ENCODE data around the gene GRAMD1B. TPM values are rescaled to one million over a fixed set of nuclear protein-coding genes. Genes with fewer than 3 reads are reported as not detected.

The GRAMD1B gene
- total RNA-seq, 4 donors from 2014 or later, result 1.8 to 4.0 (median 3.0) TPM

DNA sequence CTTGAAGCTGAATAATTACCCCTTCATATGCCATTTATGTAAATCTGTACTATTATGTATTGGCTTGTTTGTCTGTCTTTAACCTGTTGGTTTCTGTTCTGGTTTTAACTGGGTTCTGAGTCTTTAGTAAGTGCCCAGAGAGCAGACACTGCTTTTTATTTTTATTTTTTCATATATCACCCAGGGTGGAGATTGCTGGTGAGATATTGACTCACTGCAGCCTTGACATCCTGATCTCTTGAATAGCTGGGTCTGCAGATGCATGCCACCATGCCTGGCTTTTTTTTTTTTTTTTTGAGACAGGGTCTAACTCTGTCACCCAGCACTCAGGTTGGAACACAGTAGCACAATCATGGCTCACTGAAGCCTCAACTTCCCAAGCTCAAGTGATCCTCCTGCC, 19.4 kb downstream of the GRAMD1B start:
- no peak for ATAC-seq

DNA sequence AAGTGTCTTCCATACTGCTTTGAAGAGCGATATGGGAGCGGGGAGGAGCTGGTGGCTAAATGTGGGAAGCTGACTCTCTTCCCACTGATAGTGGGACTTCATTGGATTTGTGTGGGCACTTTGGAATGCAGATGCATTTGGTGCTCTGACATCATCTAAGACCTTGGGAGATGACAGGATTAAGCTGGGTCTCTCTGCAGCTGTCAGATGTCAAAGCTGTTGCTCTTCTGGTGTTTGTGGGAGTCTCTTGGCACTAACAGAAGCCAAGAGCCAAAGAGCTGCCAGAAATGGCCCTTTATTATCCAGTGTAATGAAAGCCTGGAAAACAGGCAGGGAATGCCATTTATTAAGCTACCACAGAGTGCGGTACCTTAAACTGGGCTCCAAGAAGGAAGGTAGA, 20.6 kb downstream of the GRAMD1B start:
- no peak overlapping the region for H3K4me3 ChIP-seq
- no peak for ATAC-seq
- H3K9me3 ChIP-seq, result no peaks in the 10 kb centered on the region
- H3K27me3 ChIP-seq, result no peaks in the 10 kb centered on the region
- H3K36me3 ChIP-seq, result no peaks in the 10 kb centered on the region
- no peak overlapping the region for H3K27ac ChIP-seq
- no peaks in the 10 kb centered on the region for H3K4me1 ChIP-seq
- TF ChIP-seq, protein P1, sequence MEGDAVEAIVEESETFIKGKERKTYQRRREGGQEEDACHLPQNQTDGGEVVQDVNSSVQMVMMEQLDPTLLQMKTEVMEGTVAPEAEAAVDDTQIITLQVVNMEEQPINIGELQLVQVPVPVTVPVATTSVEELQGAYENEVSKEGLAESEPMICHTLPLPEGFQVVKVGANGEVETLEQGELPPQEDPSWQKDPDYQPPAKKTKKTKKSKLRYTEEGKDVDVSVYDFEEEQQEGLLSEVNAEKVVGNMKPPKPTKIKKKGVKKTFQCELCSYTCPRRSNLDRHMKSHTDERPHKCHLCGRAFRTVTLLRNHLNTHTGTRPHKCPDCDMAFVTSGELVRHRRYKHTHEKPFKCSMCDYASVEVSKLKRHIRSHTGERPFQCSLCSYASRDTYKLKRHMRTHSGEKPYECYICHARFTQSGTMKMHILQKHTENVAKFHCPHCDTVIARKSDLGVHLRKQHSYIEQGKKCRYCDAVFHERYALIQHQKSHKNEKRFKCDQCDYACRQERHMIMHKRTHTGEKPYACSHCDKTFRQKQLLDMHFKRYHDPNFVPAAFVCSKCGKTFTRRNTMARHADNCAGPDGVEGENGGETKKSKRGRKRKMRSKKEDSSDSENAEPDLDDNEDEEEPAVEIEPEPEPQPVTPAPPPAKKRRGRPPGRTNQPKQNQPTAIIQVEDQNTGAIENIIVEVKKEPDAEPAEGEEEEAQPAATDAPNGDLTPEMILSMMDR (IDR thresholded peaks at IDR 0.05), result no peak
- TF ChIP-seq POLR2A (IDR thresholded peaks at IDR 0.05), result no peak
- no peak for TF ChIP-seq EP300 (IDR thresholded peaks at IDR 0.05)
- TF ChIP-seq POLR2AphosphoS5 (IDR thresholded peaks at IDR 0.05), result no peak
- 80 to 81% methylated on average over 3 of the region's 3 CpGs for WGBS, 2 donors (ENCODE audit: low coverage in 1 of 2)

More for the DNA sequence above, 19.4 kb downstream of the GRAMD1B start:
- H3K4me1 ChIP-seq, result no peaks in the 10 kb centered on the region
- TF ChIP-seq EP300 (IDR thresholded peaks at IDR 0.05) (no peak), POLR2AphosphoS5 (IDR thresholded peaks at IDR 0.05) (no peak), POLR2A (IDR thresholded peaks at IDR 0.05) (no peak)
- TF ChIP-seq, protein P1 (IDR thresholded peaks at IDR 0.05), result no peak
- H3K36me3 ChIP-seq, result no peaks in the 10 kb centered on the region
- no peak overlapping the region for H3K27ac ChIP-seq
- no peaks in the 10 kb centered on the region for H3K27me3 ChIP-seq
- no peaks in the 10 kb centered on the region for H3K9me3 ChIP-seq
- H3K4me3 ChIP-seq, result no peak overlapping the region

DNA sequence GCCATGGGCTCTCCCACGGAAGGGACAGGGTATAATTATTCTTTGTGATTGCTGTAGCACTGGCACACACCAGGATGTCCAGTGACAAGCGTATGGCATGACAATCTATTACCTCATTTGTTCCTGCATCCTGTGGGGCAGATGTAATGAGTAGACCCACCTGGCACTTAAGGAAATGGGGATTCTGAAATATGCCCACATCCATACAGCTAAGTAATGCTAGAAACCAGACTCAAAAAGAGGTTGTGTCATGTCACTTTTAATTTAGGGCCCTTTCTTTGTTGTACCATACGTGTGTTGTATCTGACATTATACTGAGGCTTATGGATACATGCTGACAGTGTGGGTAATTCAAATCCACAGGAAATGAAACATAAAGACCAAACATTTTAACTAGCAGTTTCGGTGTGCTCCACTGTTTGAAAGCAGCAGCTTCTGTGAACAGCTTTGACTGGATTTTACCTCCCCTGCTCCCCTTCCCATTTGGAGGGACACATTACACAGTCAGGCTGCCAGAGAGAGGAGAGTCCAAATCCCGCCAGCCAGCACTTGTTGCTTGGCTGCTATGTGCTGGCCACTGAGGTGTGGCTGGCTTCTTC, 21.2 kb downstream of the GRAMD1B start:
- 70 to 77% methylated on average over 2 to 4 of the region's 5 CpGs for WGBS, 2 donors (ENCODE audit: low coverage in 1 of 2)
- Histone ChIP-seq H3K4me3 (no peak overlapping the region), H3K27ac (no peak overlapping the region), H3K27me3 (no peaks in the 10 kb centered on the region), H3K9me3 (no peaks in the 10 kb centered on the region), H3K36me3 (no peaks in the 10 kb centered on the region), H3K4me1 (no peaks in the 10 kb centered on the region)
- ATAC-seq, result no peak
- TF ChIP-seq EP300 (IDR thresholded peaks at IDR 0.05), result no peak
- TF ChIP-seq POLR2A (IDR thresholded peaks at IDR 0.05), result no peak
- no peak for TF ChIP-seq POLR2AphosphoS5 (IDR thresholded peaks at IDR 0.05)
- TF ChIP-seq, protein P1 (IDR thresholded peaks at IDR 0.05), result no peak

DNA sequence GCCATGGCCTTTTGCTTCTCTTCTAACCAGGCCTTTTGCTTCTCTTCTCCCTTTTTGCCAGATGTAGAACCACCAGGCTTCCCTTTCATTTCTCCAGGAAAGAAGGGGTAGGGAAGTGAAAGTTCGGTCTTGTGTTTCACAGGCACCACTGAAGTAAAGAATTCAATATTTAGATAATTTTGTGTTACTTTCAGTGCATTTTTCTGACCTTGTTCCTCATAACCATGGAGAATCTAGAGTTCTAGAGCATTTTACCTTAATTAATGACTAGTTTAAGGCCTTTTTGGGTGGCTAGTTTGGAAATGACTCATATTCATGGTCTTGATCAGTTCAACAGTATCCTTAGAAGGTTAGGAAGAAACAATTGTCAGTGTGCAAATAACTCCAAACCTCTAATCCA, 22.7 kb downstream of the GRAMD1B start:
- 70 to 77% methylated on average over 1 of the region's 1 CpG for WGBS, 2 donors (ENCODE audit: low coverage in 1 of 2)
- no peaks in the 10 kb centered on the region for H3K4me1 ChIP-seq
- H3K4me3 ChIP-seq, result no peak overlapping the region
- H3K36me3 ChIP-seq, result no peaks in the 10 kb centered on the region
- H3K9me3 ChIP-seq, result no peaks in the 10 kb centered on the region
- ATAC-seq, result no peak
- no peaks in the 10 kb centered on the region for H3K27me3 ChIP-seq
- TF ChIP-seq EP300 (IDR thresholded peaks at IDR 0.05) (no peak), POLR2A (IDR thresholded peaks at IDR 0.05) (no peak), POLR2AphosphoS5 (IDR thresholded peaks at IDR 0.05) (no peak)
- H3K27ac ChIP-seq, result no peak overlapping the region

DNA sequence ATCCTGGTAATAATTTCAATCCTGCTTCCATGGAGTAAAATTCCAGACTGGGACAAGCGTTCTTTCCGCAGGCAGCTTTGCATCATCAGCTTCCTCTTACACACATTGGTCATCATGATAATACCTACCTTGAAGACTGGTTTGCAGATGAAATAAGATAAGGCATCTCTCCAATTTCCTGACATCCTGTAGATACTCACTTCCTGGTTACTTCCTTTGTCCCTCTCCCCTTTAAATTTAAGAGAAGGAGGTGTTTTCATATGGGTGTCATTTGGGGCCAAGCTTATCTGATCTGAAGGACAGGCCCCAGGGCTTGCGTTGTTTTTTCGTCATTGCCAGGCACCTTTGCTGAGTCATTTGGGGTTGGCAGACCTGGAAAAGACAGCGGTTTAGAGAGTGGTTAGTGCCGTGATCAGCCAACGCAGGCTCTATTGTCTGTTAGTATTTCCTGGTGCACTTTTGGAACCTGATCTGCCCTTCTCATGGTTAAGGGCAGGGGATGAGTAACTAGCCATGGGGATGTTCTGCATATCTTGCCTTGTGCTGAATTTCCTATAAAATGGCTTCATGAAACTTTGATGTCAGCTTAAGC, 24.1 kb downstream of the GRAMD1B start:
- no peak overlapping the region for H3K27ac ChIP-seq
- no peak for TF ChIP-seq POLR2AphosphoS5 (IDR thresholded peaks at IDR 0.05)
- TF ChIP-seq, protein P1 (IDR thresholded peaks at IDR 0.05), result no peak
- no peak for TF ChIP-seq EP300 (IDR thresholded peaks at IDR 0.05)
- no peak for TF ChIP-seq POLR2A (IDR thresholded peaks at IDR 0.05)
- 76 to 80% methylated on average over 5 of the region's 7 CpGs for WGBS, 2 donors (ENCODE audit: low coverage in 1 of 2)

More for the DNA sequence above, 24.1 kb downstream of the GRAMD1B start:
- H3K4me1 ChIP-seq, result no peaks in the 10 kb centered on the region
- H3K4me3 ChIP-seq, result no peak overlapping the region
- H3K27me3 ChIP-seq, result no peaks in the 10 kb centered on the region
- H3K9me3 ChIP-seq, result no peaks in the 10 kb centered on the region
- no peak for ATAC-seq
- H3K36me3 ChIP-seq, result no peaks in the 10 kb centered on the region
